ENCODE results near the gene PDP2. TPM values are rescaled to one million over a fixed set of nuclear protein-coding genes. Genes with fewer than 3 reads are reported as not detected.

Gene PDP2, protein sequence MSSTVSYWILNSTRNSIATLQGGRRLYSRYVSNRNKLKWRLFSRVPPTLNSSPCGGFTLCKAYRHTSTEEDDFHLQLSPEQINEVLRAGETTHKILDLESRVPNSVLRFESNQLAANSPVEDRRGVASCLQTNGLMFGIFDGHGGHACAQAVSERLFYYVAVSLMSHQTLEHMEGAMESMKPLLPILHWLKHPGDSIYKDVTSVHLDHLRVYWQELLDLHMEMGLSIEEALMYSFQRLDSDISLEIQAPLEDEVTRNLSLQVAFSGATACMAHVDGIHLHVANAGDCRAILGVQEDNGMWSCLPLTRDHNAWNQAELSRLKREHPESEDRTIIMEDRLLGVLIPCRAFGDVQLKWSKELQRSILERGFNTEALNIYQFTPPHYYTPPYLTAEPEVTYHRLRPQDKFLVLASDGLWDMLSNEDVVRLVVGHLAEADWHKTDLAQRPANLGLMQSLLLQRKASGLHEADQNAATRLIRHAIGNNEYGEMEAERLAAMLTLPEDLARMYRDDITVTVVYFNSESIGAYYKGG
- total RNA-seq = 10 to 100 TPM; 15.5 to 23.5 (median 23.2) TPM
- long read RNA-seq, donor 1, full-length matches to known transcripts = 5 of 8 reads
- long read RNA-seq, donor 1, partial matches to known transcripts = 0 of 8 reads
- long read RNA-seq, donor 1, other reads (novel, unspliced or antisense) = 3 of 8 reads
- long read RNA-seq, donor 2, full-length matches to known transcripts = 6 of 7 reads
- long read RNA-seq, donor 2, partial matches to known transcripts = 1 of 7 reads
- long read RNA-seq, donor 2, other reads (novel, unspliced or antisense) = 0 of 7 reads

DNA sequence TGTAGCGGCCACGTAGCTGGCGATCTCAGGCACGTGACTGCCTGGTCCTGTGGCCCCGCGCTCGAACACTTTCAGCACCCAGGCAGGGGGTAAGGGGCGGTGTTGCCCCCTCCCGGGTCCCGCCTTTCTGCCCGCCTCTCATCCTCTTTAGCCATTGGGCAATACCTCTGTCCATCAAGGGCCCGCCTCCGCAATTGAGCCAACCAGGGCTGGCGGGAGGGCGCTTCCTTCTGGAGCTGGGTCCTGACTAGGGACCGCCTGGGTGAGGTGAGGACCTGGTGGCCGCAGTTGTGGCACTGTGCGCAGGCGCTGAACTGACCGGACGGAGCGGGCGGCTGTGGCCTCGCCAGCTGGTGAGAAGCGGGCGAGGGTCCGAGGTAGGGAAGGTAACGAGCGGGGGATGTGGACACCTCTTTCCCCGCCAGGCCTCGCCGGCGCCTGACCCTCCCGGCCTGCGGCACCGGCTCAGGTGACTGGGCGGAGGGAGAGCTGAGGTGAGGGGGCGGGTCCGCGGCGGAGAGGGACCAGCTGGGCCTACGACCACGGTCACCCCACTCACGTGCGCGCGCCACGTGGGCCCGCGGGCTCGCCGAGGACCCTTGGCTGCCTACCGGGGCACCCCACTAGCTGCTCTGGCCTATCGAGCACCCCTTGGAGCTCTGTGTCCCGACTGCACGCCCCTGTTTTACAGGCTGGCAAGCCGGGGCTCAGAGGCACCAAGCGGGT lies at the start of gene PDP2:
Gene PDP2, plus strand, starts transcription at position 228 of the 726 bp plus-strand sequence. CDS start 3,770 bp downstream, outside the sequence.
- peaks cover 14% of the 10 kb centered on the region for H3K4me1 ChIP-seq (ENCODE audit: low read depth)
- DNase-seq (peak; percentile 94 to 97 (median 96)), ATAC-seq (peak; percentile 97)
- intact Hi-C loops (cut with DNase I, micrococcal nuclease) = no loop called here
- H3K9me3 ChIP-seq = no peaks in the 10 kb centered on the region
- no peaks in the 10 kb centered on the region for H3K36me3 ChIP-seq (ENCODE audit: low read depth)
- H3K4me3 ChIP-seq = peak within 1 kb of the TSS; percentile 52
- TF ChIP-seq, protein P1, sequence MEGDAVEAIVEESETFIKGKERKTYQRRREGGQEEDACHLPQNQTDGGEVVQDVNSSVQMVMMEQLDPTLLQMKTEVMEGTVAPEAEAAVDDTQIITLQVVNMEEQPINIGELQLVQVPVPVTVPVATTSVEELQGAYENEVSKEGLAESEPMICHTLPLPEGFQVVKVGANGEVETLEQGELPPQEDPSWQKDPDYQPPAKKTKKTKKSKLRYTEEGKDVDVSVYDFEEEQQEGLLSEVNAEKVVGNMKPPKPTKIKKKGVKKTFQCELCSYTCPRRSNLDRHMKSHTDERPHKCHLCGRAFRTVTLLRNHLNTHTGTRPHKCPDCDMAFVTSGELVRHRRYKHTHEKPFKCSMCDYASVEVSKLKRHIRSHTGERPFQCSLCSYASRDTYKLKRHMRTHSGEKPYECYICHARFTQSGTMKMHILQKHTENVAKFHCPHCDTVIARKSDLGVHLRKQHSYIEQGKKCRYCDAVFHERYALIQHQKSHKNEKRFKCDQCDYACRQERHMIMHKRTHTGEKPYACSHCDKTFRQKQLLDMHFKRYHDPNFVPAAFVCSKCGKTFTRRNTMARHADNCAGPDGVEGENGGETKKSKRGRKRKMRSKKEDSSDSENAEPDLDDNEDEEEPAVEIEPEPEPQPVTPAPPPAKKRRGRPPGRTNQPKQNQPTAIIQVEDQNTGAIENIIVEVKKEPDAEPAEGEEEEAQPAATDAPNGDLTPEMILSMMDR (IDR thresholded peaks at IDR 0.05) = no peak

- no peaks in the 10 kb centered on the region for H3K9me3 ChIP-seq
- TF ChIP-seq, protein P1 (IDR thresholded peaks at IDR 0.05) = no peak
- ATAC-seq (peak; percentile 48), DNase-seq (peak in 1 of 3 donors; percentile 22)
- intact Hi-C loops (cut with DNase I, micrococcal nuclease) = no loop called here
- H3K4me1 ChIP-seq (ENCODE audit: low read depth) = peaks cover 14% of the 10 kb centered on the region
- H3K36me3 ChIP-seq (ENCODE audit: low read depth) = no peaks in the 10 kb centered on the region
- H3K4me3 ChIP-seq = no peak overlapping the region
Observed at GRCh38 chr16:66832190-66832589, 48.1 kb upstream of the PDP2 start.

GRCh38 chr16:66832661-66833305 lies 47.5 kb upstream of the PDP2 start:
- no peak overlapping the region for H3K4me3 ChIP-seq
- TF ChIP-seq, protein P1 (IDR thresholded peaks at IDR 0.05) = no peak
- no peaks in the 10 kb centered on the region for H3K36me3 ChIP-seq (ENCODE audit: low read depth)
- intact Hi-C loops (cut with DNase I, micrococcal nuclease) = no loop called here
- H3K4me1 ChIP-seq (ENCODE audit: low read depth) = peaks cover 14% of the 10 kb centered on the region
- DNase-seq (no peak), ATAC-seq (no peak)
- no peaks in the 10 kb centered on the region for H3K9me3 ChIP-seq

- DNase-seq = no peak
- Histone ChIP-seq H3K36me3 (ENCODE audit: low read depth) (no peaks in the 10 kb centered on the region), H3K4me3 (no peak overlapping the region), H3K9me3 (no peaks in the 10 kb centered on the region), H3K4me1 (ENCODE audit: low read depth) (peaks cover 7% of the 10 kb centered on the region)
- ATAC-seq = no peak
- TF ChIP-seq, protein P1 (IDR thresholded peaks at IDR 0.05) = no peak
- intact Hi-C loops (cut with DNase I, micrococcal nuclease) = no loop called here
Observed at GRCh38 chr16:66834746-66835145, 45.6 kb upstream of the PDP2 start.

GRCh38 chr16:66840883-66841282 lies 39.4 kb upstream of the PDP2 start:
- H3K36me3 ChIP-seq (ENCODE audit: low read depth) = no peaks in the 10 kb centered on the region
- H3K9me3 ChIP-seq = no peaks in the 10 kb centered on the region
- no peak overlapping the region for H3K4me3 ChIP-seq
- ATAC-seq = no peak
- intact Hi-C loops (cut with DNase I, micrococcal nuclease) = no loop called here
- TF ChIP-seq, protein P1 (IDR thresholded peaks at IDR 0.05) = no peak
- DNase-seq = no peak
- peaks cover 11% of the 10 kb centered on the region for H3K4me1 ChIP-seq (ENCODE audit: low read depth)

Measured in mucosa of descending colon (tissue), 3 donors.